ENCODE measurements around the gene OR52I1. TPM values are rescaled to one million over a fixed set of nuclear protein-coding genes. Genes with fewer than 3 reads are reported as not detected.

Gene OR52I1
- total RNA-seq, 1 donor from 2014 or later: not detected

DNA sequence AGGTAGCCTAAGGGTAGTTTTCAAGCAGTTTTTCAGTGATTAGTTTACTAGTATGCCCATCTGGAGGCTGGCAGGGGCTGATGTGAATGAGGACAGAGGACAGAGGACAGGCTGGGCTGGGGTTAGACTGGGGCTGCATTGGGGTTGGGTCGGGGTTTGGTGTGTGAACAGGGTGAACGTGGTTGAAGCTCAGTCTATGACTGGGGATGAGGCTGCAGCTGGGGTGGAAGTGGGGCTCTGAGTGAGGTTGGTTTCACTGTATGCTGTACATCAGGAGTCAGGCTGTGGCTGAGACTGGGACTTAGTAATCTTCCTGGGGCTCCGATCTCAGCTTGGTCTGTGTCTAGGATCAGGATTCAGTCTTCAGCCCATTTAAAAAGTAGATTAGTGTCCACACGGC is 50.4 kb downstream of the OR52I1 start:
- intact Hi-C loops (cut with DNase I): no loop called here
- no peak overlapping the region for H3K27ac ChIP-seq

More for the DNA sequence above, 50.4 kb downstream of the OR52I1 start:
- Histone ChIP-seq H3K36me3 (no peaks in the 10 kb centered on the region), H3K4me1 (no peaks in the 10 kb centered on the region), H3K9me3 (no peaks in the 10 kb centered on the region), H3K4me3 (no peak overlapping the region), H3K27me3 (no peaks in the 10 kb centered on the region)
- ATAC-seq: no peak
- TF ChIP-seq, protein P1, sequence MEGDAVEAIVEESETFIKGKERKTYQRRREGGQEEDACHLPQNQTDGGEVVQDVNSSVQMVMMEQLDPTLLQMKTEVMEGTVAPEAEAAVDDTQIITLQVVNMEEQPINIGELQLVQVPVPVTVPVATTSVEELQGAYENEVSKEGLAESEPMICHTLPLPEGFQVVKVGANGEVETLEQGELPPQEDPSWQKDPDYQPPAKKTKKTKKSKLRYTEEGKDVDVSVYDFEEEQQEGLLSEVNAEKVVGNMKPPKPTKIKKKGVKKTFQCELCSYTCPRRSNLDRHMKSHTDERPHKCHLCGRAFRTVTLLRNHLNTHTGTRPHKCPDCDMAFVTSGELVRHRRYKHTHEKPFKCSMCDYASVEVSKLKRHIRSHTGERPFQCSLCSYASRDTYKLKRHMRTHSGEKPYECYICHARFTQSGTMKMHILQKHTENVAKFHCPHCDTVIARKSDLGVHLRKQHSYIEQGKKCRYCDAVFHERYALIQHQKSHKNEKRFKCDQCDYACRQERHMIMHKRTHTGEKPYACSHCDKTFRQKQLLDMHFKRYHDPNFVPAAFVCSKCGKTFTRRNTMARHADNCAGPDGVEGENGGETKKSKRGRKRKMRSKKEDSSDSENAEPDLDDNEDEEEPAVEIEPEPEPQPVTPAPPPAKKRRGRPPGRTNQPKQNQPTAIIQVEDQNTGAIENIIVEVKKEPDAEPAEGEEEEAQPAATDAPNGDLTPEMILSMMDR (IDR thresholded peaks at IDR 0.05): no peak
- no peak for DNase-seq

Other genes starting within 250 kb of the OR52I1 start
- gene OR52B4, start 225.7 kb upstream of the OR52I1 start, total RNA-seq: not detected
- 34.1 TPM for gene TRIM21, start 200.3 kb upstream of the OR52I1 start, total RNA-seq
- gene OR52K2, start 144.7 kb upstream of the OR52I1 start, total RNA-seq: not detected
- 0.12 TPM for gene OR52K1, start 111.4 kb upstream of the OR52I1 start, total RNA-seq
- gene OR52M1, start 48.8 kb upstream of the OR52I1 start, total RNA-seq: not detected
- not detected for gene OR52I2, start 12.3 kb upstream of the OR52I1 start, total RNA-seq
- 12.4 TPM for gene TRIM68, start 14.2 kb downstream of the OR52I1 start, total RNA-seq
- not detected for gene OR51D1, start 43.4 kb downstream of the OR52I1 start, total RNA-seq
- gene OR51E1, start 49.9 kb downstream of the OR52I1 start, total RNA-seq: not detected
- not detected for gene OR51E2, start 103.8 kb downstream of the OR52I1 start, total RNA-seq
- gene MMP26, start 110.7 kb downstream of the OR52I1 start, total RNA-seq: not detected
- gene OR51F1, start 175.9 kb downstream of the OR52I1 start, total RNA-seq: not detected
- gene OR52R1, start 210.3 kb downstream of the OR52I1 start, total RNA-seq: not detected
- not detected for gene OR51F2, start 227.3 kb downstream of the OR52I1 start, total RNA-seq

All from upper lobe of right lung (tissue), 1 donor.